Cardiac muscle cell (in vitro differentiated cells and primary cell): Measurements from ENCODE around the gene LGR6. TPM values are rescaled to one million over a fixed set of nuclear protein-coding genes. Genes with fewer than 3 reads are reported as not detected.
"Not testable (repeated sequence)": the region's sequence is repeated elsewhere in the genome, so short reads cannot be mapped to it uniquely, and the experiment has no call there.

ENCODE experiments used
- DNase-seq, 2 donors: peaks; one replicate each; pipeline versions ENCODE4 v3.0.0 to v3.0.0-alpha.2; 2010 to 2017; ENCODE audit warnings: low read depth in 1 of 2, low spot score in 1 of 2
- H3K27ac ChIP-seq: fragments of 200-600 bp; sonication (generic); 2 replicates; pipeline ENCODE4 v1.5.1; 2016
- H3K27me3 ChIP-seq: fragments of 200-600 bp; sonication (generic); 2 replicates; pipeline ENCODE4 v1.6.0; 2016; ENCODE audit warnings: control low read depth
- H3K36me3 ChIP-seq: fragments of 200-600 bp; sonication (generic); 2 replicates; pipeline ENCODE4 v1.5.1; 2016; ENCODE audit warnings: control low read depth
- H3K4me1 ChIP-seq: fragments of 200-600 bp; sonication (generic); 2 replicates; pipeline ENCODE4 v1.8.1; 2017; ENCODE audit warnings: low read depth, mild to moderate bottlenecking, mixed run types
- H3K4me3 ChIP-seq: fragments of 200-600 bp; sonication (generic); 2 replicates; pipeline ENCODE4 v1.5.1; 2016; ENCODE audit warnings: mild to moderate bottlenecking
- H3K9me3 ChIP-seq: fragments of 200-600 bp; sonication (generic); 2 replicates; pipeline ENCODE4 v1.5.1; 2017; ENCODE audit warnings: low read depth, mild to moderate bottlenecking, control low read depth
- CTCF ChIP-seq: IDR thresholded peaks from 2 replicates; pipeline ENCODE4 v1.5.1; 2012; ENCODE audit warnings: low read depth, mild to moderate bottlenecking, low read length
- polyA plus RNA-seq: library from polyadenylated mRNA; unstranded; fragments of >200 nt; fragmentation: Nextera tagmentation; extraction: Ambion mirVana; gene quantifications from 2 replicates; pipeline ENCODE4 v1.2.1, GENCODE V29; 2016
- total RNA-seq: library from RNA; depleted of rRNA; stranded (reverse); fragments of >200 nt; gene quantifications from 2 replicates; pipeline ENCODE4 v1.2.3, GENCODE V29; 2016

The LGR6 gene
- total and polyA plus RNA-seq, 2 experiments from 2014 or later: 0.16 TPM; not detected in 1

- Histone ChIP-seq H3K4me1 (peaks cover 15% of the 10 kb centered on the region), H3K36me3 (no peaks in the 10 kb centered on the region)
- no peak for DNase-seq
Observed at GRCh38 chr1:202164271-202165037, 29.1 kb upstream of the LGR6 start.

GRCh38 chr1:202165267-202165941, 28.2 kb upstream of the LGR6 start:
- H3K27ac ChIP-seq: no peak overlapping the region
- H3K4me1 ChIP-seq: peaks cover 15% of the 10 kb centered on the region
- no peaks in the 10 kb centered on the region for H3K27me3 ChIP-seq
- no peaks in the 10 kb centered on the region for H3K36me3 ChIP-seq
- TF ChIP-seq CTCF: no peak
- no peaks in the 10 kb centered on the region for H3K9me3 ChIP-seq
- no peak for DNase-seq
- no peak overlapping the region for H3K4me3 ChIP-seq

More at GRCh38 chr1:202164271-202165037, 29.1 kb upstream of the LGR6 start:
- no peak overlapping the region for H3K27ac ChIP-seq
- H3K9me3 ChIP-seq: no peaks in the 10 kb centered on the region
- H3K27me3 ChIP-seq: no peaks in the 10 kb centered on the region
- H3K4me3 ChIP-seq: no peak overlapping the region
- TF ChIP-seq CTCF: no peak

GRCh38 chr1:202165942-202166843, 27.4 kb upstream of the LGR6 start:
- TF ChIP-seq CTCF: no peak
- Histone ChIP-seq H3K27ac (no peak overlapping the region), H3K27me3 (no peaks in the 10 kb centered on the region), H3K9me3 (no peaks in the 10 kb centered on the region), H3K4me3 (no peak overlapping the region), H3K36me3 (no peaks in the 10 kb centered on the region), H3K4me1 (peaks cover 12% of the 10 kb centered on the region)
- no peak for DNase-seq

DNA sequence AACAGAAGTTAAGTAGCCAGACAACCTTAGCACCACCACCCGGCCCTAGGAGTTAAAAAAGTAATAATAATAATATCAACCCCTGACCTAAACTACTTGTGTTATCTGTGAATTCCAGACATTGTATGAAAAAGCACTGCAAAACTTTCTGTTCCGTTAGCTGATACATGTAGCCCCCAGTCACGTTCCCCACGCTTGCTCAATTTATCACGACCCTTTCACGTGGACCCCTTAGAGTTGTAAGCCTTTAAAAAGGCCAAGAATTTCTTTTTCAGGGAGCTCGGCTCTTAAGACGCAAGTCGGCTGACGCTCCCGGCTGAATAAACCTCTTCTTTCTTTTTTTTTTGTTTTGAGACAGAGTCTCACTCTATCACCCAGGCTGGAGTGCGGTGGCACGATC, 26.5 kb upstream of the LGR6 start:
- H3K36me3 ChIP-seq, H3K4me3 ChIP-seq, H3K27ac ChIP-seq, H3K27me3 ChIP-seq, H3K4me1 ChIP-seq, H3K9me3 ChIP-seq, DNase-seq: not testable (repeated sequence)

- peak; percentile 59 to 61 for DNase-seq
- Histone ChIP-seq H3K36me3 (no peaks in the 10 kb centered on the region), H3K9me3 (no peaks in the 10 kb centered on the region), H3K27ac (no peak overlapping the region), H3K27me3 (no peaks in the 10 kb centered on the region), H3K4me1 (peaks cover 7% of the 10 kb centered on the region), H3K4me3 (no peak overlapping the region)
- TF ChIP-seq CTCF: no peak
Observed at GRCh38 chr1:202167708-202168415, 25.7 kb upstream of the LGR6 start.
